DMS 273 treated with DMSO at 0.1 percent for 48 hours (cell line): Measurements from ENCODE around the gene ALK.
A peak's percentile ranks its signal among the peaks of the same experiment; 100 is the strongest.

Experiments used
- DNase-seq: peaks from one replicate; lab custom pipeline; 2025; lab: John Stamatoyannopoulos, UW

ALK gene

GRCh38 chr2:29224693-29225551 is 696.5 kb downstream of the ALK start:
- DNase-seq, result no peak

GRCh38 chr2:29223851-29224692 is 697.3 kb downstream of the ALK start:
- peak; percentile 19 for DNase-seq

GRCh38 chr2:29223257-29223656 is 698.1 kb downstream of the ALK start:
- no peak for DNase-seq

GRCh38 chr2:29222381-29223179 is 698.8 kb downstream of the ALK start:
- DNase-seq, result no peak

GRCh38 chr2:29220506-29221270 is 700.7 kb downstream of the ALK start:
- no peak for DNase-seq

GRCh38 chr2:29219374-29219773 is 702.0 kb downstream of the ALK start:
- DNase-seq, result no peak

- no peak for DNase-seq
Measured at GRCh38 chr2:29218550-29219125, 702.7 kb downstream of the ALK start.

GRCh38 chr2:29218071-29218470 is 703.3 kb downstream of the ALK start:
- no peak for DNase-seq

GRCh38 chr2:29216609-29216909 is 704.8 kb downstream of the ALK start:
- no peak for DNase-seq

- DNase-seq, result no peak
Measured at GRCh38 chr2:29215739-29216608, 705.4 kb downstream of the ALK start.

- no peak for DNase-seq
Measured at GRCh38 chr2:29215073-29215472, 706.3 kb downstream of the ALK start.

GRCh38 chr2:29213888-29214291 is 707.5 kb downstream of the ALK start:
- DNase-seq, result no peak

- no peak for DNase-seq
Measured at GRCh38 chr2:29212009-29212408, 709.4 kb downstream of the ALK start.

GRCh38 chr2:29209551-29209950 is 711.8 kb downstream of the ALK start:
- no peak for DNase-seq

GRCh38 chr2:29207352-29208148 is 713.8 kb downstream of the ALK start:
- DNase-seq, result no peak

GRCh38 chr2:29206941-29207340 is 714.4 kb downstream of the ALK start:
- DNase-seq, result no peak

GRCh38 chr2:29202819-29203495 is 718.4 kb downstream of the ALK start:
- DNase-seq, result no peak

GRCh38 chr2:29201979-29202378 is 719.4 kb downstream of the ALK start:
- no peak for DNase-seq
